ENCODE measurements around the gene FCN1.

GRCh38 chr9:134877541-134877940, 40.2 kb downstream of the FCN1 start:
- TF ChIP-seq, protein P1, sequence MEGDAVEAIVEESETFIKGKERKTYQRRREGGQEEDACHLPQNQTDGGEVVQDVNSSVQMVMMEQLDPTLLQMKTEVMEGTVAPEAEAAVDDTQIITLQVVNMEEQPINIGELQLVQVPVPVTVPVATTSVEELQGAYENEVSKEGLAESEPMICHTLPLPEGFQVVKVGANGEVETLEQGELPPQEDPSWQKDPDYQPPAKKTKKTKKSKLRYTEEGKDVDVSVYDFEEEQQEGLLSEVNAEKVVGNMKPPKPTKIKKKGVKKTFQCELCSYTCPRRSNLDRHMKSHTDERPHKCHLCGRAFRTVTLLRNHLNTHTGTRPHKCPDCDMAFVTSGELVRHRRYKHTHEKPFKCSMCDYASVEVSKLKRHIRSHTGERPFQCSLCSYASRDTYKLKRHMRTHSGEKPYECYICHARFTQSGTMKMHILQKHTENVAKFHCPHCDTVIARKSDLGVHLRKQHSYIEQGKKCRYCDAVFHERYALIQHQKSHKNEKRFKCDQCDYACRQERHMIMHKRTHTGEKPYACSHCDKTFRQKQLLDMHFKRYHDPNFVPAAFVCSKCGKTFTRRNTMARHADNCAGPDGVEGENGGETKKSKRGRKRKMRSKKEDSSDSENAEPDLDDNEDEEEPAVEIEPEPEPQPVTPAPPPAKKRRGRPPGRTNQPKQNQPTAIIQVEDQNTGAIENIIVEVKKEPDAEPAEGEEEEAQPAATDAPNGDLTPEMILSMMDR (IDR thresholded peaks at IDR 0.05; ENCODE audit: control extremely low read depth in 1 of 3, insufficient read depth in 1 of 3, low read depth in 1 of 3, low read length in 3 of 3), result no peak
- TF ChIP-seq EZH2 (IDR thresholded peaks at IDR 0.05; ENCODE audit: low read depth, low read length, severe bottlenecking) (no peak), POLR2A (IDR thresholded peaks at IDR 0.05; ENCODE audit: control extremely low read depth in 1 of 2, low read depth in 2 of 2, low read length in 2 of 2) (no peak), CREB1 (IDR thresholded peaks at IDR 0.05) (no peak), USF2 (IDR thresholded peaks at IDR 0.05; ENCODE audit: low read length) (no peak), CTBP2 (IDR thresholded peaks at IDR 0.05; ENCODE audit: borderline replicate concordance, insufficient read depth, insufficient read length, low read length) (no peak), CEBPB (IDR thresholded peaks at IDR 0.05; ENCODE audit: low read depth, low read length) (no peak), SIN3A (conservative IDR thresholded peaks at IDR 0.05 in 1 of 2, IDR thresholded peaks at IDR 0.05 in 1 of 2; ENCODE audit: low read depth in 1 of 2, low read length in 2 of 2) (no peak), SIX5 (IDR thresholded peaks at IDR 0.05; ENCODE audit: low read depth, low read length) (no peak), MAX (IDR thresholded peaks at IDR 0.05) (no peak), RAD21 (IDR thresholded peaks at IDR 0.05 in 1 of 2, conservative IDR thresholded peaks at IDR 0.05 in 1 of 2; ENCODE audit: low read depth in 2 of 2, low read length in 2 of 2) (no peak)

Measured in H1 (cell line).